OCI-LY1 (cell line): ENCODE data around the gene IRAG1.

Source experiments
- H2AFZ ChIP-seq: fragments of 200-600 bp; sonication (generic), shearing (Covaris generic); 2 replicates; pipeline ENCODE4 v1.6.0; 2014; ENCODE audit warnings: antibody characterized with exemption, mild to moderate bottlenecking, low read length
- H3F3A ChIP-seq: fragments of 200-600 bp; sonication (generic), shearing (Covaris generic); 2 replicates; pipeline ENCODE4 v1.6.0; 2014; ENCODE audit warnings: mild to moderate bottlenecking, antibody characterized with exemption, low read length, moderate library complexity; ENCODE audit not compliant: insufficient read depth
- H3K27ac ChIP-seq: fragments of 200-600 bp; sonication (generic); 2 replicates; pipeline ENCODE4 v1.5.1; 2014; ENCODE audit warnings: low read length, mixed run types, mild to moderate bottlenecking, low read depth; ENCODE audit not compliant: poor library complexity, severe bottlenecking
- H3K27me3 ChIP-seq: fragments of 200-600 bp; sonication (generic); 2 replicates; pipeline ENCODE4 v1.6.0; 2014; ENCODE audit warnings: antibody characterized with exemption, mild to moderate bottlenecking, low read length, moderate library complexity; ENCODE audit not compliant: insufficient read depth
- H3K36me3 ChIP-seq: fragments of 200-600 bp; sonication (generic); 2 replicates; pipeline ENCODE4 v1.6.1; 2014; ENCODE audit warnings: mild to moderate bottlenecking, antibody characterized with exemption, low read length, moderate library complexity, mixed read lengths; ENCODE audit not compliant: insufficient read depth
- H3K4me1 ChIP-seq: fragments of 200-600 bp; sonication (generic); 2 replicates; pipeline ENCODE4 v1.5.1; 2014; ENCODE audit warnings: mild to moderate bottlenecking, low read length, moderate library complexity; ENCODE audit not compliant: insufficient read depth, severe bottlenecking
- H3K4me2 ChIP-seq: fragments of 200-600 bp; sonication (generic), shearing (Covaris generic); 2 replicates; pipeline ENCODE4 v1.6.1; 2014; ENCODE audit warnings: low read length
- H3K4me3 ChIP-seq: fragments of 200-600 bp; sonication (generic); 2 replicates; pipeline ENCODE4 v1.5.1; 2014; ENCODE audit warnings: low read length, low read depth, mild to moderate bottlenecking, mixed read lengths; ENCODE audit not compliant: poor library complexity, severe bottlenecking
- H3K79me2 ChIP-seq: fragments of 200-600 bp; shearing (Covaris generic); 2 replicates; pipeline ENCODE4 v1.6.1; 2016; ENCODE audit warnings: mixed run types, low read length, mixed read lengths; ENCODE audit not compliant: insufficient read depth
- H3K9ac ChIP-seq: fragments of 200-600 bp; sonication (generic), shearing (Covaris generic); 2 replicates; pipeline ENCODE4 v1.6.1; 2014; ENCODE audit warnings: mild to moderate bottlenecking, low read length, mixed read lengths
- H3K9me2 ChIP-seq: fragments of 200-600 bp; sonication (generic), shearing (Covaris generic); 2 replicates; pipeline ENCODE4 v1.6.1; 2014; ENCODE audit warnings: low read depth, mild to moderate bottlenecking, low read length, mixed read lengths
- H3K9me3 ChIP-seq: fragments of 200-600 bp; shearing (Covaris generic); 2 replicates; pipeline ENCODE4 v1.6.1; 2014; ENCODE audit warnings: low read length, mixed read lengths
- H4K20me1 ChIP-seq: fragments of 200-600 bp; sonication (generic), shearing (Covaris generic); 2 replicates; pipeline ENCODE4 v1.6.0; 2016; ENCODE audit warnings: mild to moderate bottlenecking, low read length; ENCODE audit not compliant: insufficient read depth
- EZH2 ChIP-seq: fragments of 200-600 bp; sonication (generic), shearing (Covaris generic); IDR thresholded peaks from 2 replicates; pipeline ENCODE4 v1.8.0; 2017; ENCODE audit warnings: borderline replicate concordance, mixed run types, mild to moderate bottlenecking, antibody characterized with exemption, low read length, moderate library complexity, mixed read lengths
- TF ChIP-seq, protein P1 (sequence below): fragments of 200-600 bp; sonication (generic), shearing (Covaris generic); IDR thresholded peaks from 2 replicates; pipeline ENCODE4 v1.5.1; 2017; ENCODE audit warnings: mild to moderate bottlenecking, antibody characterized with exemption, low read length, moderate library complexity, mixed read lengths

The IRAG1 gene

GRCh38 chr11:10666556-10667520 is 26.7 kb downstream of the IRAG1 start:
- 0 out of 2 replicates have a peak, but pooled peaks cover 8% of the 10 kb centered on the region for H3K27me3 ChIP-seq
- no peaks in the 10 kb centered on the region for H3F3A ChIP-seq
- H3K4me3 ChIP-seq: no peak overlapping the region
- no peak for TF ChIP-seq EZH2
- no peak overlapping the region for H3K27ac ChIP-seq
- H3K4me1 ChIP-seq: no peaks in the 10 kb centered on the region
- H3K9ac ChIP-seq: no peak overlapping the region
- H3K9me2 ChIP-seq: no peaks in the 10 kb centered on the region
- no peaks in the 10 kb centered on the region for H4K20me1 ChIP-seq
- no peaks in the 10 kb centered on the region for H3K36me3 ChIP-seq
- H3K4me2 ChIP-seq: no peak overlapping the region
- no peak overlapping the region for H2AFZ ChIP-seq
- no peaks in the 10 kb centered on the region for H3K79me2 ChIP-seq
- H3K9me3 ChIP-seq: no peaks in the 10 kb centered on the region

DNA sequence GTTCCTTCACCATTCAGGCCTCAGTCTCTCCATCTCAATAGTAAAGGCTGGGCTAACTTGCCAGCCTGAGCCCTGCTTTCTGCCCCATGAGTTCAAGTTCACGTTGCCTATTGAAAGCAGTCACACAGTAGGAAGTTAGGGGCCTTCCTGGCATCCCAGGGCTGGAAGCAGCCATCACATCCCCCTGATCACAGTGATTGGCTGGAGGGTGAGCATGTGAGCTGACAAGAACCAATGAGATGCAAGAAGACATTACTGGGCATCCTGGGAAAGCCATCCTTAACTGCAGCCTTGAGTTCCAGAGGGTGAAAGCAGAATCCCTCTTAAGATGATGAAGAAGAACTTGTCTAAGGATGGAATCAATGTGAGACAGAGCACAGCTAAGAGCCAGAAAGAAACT is 29.1 kb downstream of the IRAG1 start:
- Histone ChIP-seq H3K4me1 (no peaks in the 10 kb centered on the region), H3K27ac (no peak overlapping the region), H2AFZ (no peak overlapping the region)

DNA sequence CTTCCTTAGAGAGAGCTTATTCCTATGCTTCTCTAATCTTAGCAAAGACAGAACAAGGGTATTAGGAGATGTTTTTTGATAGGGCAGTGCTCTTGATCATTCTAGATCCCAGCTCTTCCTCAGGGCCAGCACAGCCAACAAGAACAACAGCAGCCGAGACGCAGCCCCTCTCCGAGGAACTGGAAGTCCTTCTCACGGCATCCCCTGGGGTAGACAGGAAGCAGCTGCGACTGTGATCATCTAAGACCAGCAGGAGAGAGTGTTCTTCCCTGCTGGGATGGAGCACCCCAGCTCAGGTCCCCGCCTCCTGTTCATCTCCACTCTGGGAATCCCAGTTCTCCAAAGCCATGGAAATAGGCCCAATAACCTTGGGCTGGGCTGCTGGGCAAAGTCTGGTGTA is 29.6 kb downstream of the IRAG1 start:
- H3F3A ChIP-seq: no peaks in the 10 kb centered on the region
- H3K9me2 ChIP-seq: no peaks in the 10 kb centered on the region
- no peak overlapping the region for H3K9ac ChIP-seq
- no peak overlapping the region for H3K4me2 ChIP-seq
- no peak overlapping the region for H3K27ac ChIP-seq
- no peak overlapping the region for H3K4me3 ChIP-seq
- H4K20me1 ChIP-seq: no peaks in the 10 kb centered on the region
- H3K4me1 ChIP-seq: no peaks in the 10 kb centered on the region
- no peaks in the 10 kb centered on the region for H3K79me2 ChIP-seq
- H3K36me3 ChIP-seq: no peaks in the 10 kb centered on the region
- no peak for TF ChIP-seq EZH2
- TF ChIP-seq, protein P1, sequence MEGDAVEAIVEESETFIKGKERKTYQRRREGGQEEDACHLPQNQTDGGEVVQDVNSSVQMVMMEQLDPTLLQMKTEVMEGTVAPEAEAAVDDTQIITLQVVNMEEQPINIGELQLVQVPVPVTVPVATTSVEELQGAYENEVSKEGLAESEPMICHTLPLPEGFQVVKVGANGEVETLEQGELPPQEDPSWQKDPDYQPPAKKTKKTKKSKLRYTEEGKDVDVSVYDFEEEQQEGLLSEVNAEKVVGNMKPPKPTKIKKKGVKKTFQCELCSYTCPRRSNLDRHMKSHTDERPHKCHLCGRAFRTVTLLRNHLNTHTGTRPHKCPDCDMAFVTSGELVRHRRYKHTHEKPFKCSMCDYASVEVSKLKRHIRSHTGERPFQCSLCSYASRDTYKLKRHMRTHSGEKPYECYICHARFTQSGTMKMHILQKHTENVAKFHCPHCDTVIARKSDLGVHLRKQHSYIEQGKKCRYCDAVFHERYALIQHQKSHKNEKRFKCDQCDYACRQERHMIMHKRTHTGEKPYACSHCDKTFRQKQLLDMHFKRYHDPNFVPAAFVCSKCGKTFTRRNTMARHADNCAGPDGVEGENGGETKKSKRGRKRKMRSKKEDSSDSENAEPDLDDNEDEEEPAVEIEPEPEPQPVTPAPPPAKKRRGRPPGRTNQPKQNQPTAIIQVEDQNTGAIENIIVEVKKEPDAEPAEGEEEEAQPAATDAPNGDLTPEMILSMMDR: no peak
- no peaks in the 10 kb centered on the region for H3K9me3 ChIP-seq
- 0 out of 2 replicates have a peak, but pooled peaks cover 8% of the 10 kb centered on the region for H3K27me3 ChIP-seq
- no peak overlapping the region for H2AFZ ChIP-seq

More for the DNA sequence above, 29.1 kb downstream of the IRAG1 start:
- Histone ChIP-seq H3K27me3 (0 out of 2 replicates have a peak, but pooled peaks cover 8% of the 10 kb centered on the region), H3K4me3 (no peak overlapping the region), H3K36me3 (no peaks in the 10 kb centered on the region), H3K9me3 (no peaks in the 10 kb centered on the region), H3K79me2 (no peaks in the 10 kb centered on the region), H3K9me2 (no peaks in the 10 kb centered on the region), H3K9ac (no peak overlapping the region), H3K4me2 (no peak overlapping the region), H3F3A (no peaks in the 10 kb centered on the region), H4K20me1 (no peaks in the 10 kb centered on the region)
- TF ChIP-seq EZH2: no peak

DNA sequence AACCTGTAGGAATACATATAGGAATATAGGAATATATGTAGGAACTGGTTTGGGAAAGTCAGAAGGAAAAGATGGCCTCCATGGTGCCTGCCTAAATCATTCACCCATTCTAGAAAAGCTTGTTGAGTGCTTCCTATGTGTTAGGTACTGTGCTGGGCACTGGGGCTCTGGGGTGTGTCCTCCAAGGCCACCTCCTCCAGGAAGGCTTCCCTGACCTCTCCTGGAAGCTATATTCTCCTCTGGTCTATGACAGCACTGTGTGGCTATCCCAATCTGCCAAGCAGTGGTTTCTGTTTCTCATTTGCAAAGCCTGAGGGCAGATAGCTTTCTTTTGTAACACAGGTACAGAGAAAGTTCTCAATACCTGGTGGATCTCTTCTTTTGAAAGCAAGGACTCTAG is 30.2 kb downstream of the IRAG1 start:
- Histone ChIP-seq H4K20me1 (no peaks in the 10 kb centered on the region), H3K9me3 (no peaks in the 10 kb centered on the region), H3K9ac (no peak overlapping the region), H3F3A (no peaks in the 10 kb centered on the region), H3K4me1 (no peaks in the 10 kb centered on the region), H3K4me3 (no peak overlapping the region), H2AFZ (no peak overlapping the region), H3K27ac (no peak overlapping the region), H3K9me2 (no peaks in the 10 kb centered on the region), H3K27me3 (0 out of 2 replicates have a peak, but pooled peaks cover 10% of the 10 kb centered on the region), H3K79me2 (no peaks in the 10 kb centered on the region), H3K4me2 (no peak overlapping the region), H3K36me3 (no peaks in the 10 kb centered on the region)
- no peak for TF ChIP-seq EZH2
- TF ChIP-seq, protein P1: no peak
